IPS-NIHi7 (cell line): ENCODE measurements around the gene MKS1.

Experiments
- DNase-seq: peaks from one replicate; pipeline ENCODE4 v3.0.0; 2012; ENCODE audit warnings: mixed read lengths; ENCODE audit errors: extremely low spot score

The MKS1 gene

DNA sequence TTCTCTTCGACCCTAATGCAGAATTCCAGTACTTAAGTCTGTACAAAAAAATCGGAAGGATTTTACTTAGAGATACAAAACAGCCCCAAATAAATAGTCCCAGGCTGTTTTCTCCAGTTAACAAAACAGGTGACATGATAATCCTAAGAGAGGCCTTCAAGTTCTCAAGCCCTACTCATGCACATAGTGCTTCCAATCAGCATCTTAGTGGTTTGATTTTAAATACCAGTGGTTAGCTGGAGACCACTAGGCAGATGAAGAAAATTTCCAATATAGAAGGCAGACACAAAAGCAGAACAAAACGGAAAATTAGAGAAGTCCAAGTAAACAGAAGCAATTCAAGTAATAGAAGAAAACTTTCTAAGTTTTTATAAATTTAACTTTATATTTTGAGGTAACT is 57.5 kb downstream of the MKS1 start:
- DNase-seq: no peak

DNA sequence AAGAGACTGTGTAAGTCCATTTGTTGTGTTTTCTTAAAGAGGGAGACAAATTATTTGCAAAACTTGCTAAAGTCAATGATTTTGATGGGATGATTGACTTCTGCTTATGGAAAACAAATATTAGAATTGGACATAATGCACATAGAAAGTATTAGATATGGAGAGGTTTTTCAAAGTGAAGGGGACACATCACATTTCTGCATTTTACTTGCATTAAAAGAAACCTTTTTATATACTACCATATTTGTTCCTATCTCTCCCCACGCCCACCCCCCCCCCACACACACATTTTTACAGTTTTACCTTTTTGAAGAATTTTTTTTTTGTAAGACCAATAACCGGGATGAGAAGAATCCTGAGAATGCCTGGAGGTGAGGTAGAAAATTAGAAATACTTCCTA is 60.9 kb downstream of the MKS1 start:
- no peak for DNase-seq

- peak; percentile 84 for DNase-seq
Measured at GRCh38 chr17:58156839-58157803, 61.9 kb downstream of the MKS1 start.
